Measurements from ENCODE around the gene CCDC158. TPM values are rescaled to one million over a fixed set of nuclear protein-coding genes. Genes with fewer than 3 reads are reported as not detected.
"Not testable (repeated sequence)": the region's sequence is repeated elsewhere in the genome, so short reads cannot be mapped to it uniquely, and the experiment has no call there.

CCDC158 gene
- total RNA-seq, 1 donor from 2014 or later = not detected

DNA sequence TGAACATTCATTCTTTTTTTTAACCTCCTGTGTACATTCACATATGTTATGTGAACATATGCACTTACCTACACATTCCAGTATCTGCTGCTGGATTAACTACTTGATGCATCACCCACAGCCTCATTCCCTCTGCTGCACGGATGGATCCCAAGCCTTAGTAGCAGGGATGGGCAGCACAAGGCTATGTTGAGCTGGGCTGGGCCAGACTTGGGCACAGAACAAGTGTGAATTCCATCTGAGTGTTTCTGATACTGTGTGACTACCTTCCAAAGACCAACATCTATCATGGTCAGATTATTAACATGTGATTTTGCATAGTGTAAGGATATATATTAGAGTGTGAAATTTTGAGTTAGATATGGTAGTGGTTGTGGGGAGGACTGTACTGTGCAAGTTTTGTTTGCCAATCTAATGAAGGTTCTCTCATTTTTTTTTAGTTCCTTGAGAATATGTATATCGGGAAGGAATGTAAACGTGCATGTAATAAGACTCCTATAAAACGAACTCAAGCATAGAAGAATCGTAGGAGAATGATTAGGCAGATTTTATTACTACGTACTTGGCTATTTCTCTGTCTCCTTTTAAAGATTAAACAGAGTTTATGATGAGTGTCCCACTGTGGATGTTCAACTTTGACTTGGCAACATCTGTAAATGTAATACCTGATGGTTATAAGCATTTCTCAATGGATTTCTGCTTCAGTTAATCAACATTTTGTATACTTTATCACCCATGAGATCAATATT is 137.8 kb downstream of the CCDC158 start:
- DNase-seq (ENCODE audit: extremely low read depth, low read depth, low spot score) = no peak

DNA sequence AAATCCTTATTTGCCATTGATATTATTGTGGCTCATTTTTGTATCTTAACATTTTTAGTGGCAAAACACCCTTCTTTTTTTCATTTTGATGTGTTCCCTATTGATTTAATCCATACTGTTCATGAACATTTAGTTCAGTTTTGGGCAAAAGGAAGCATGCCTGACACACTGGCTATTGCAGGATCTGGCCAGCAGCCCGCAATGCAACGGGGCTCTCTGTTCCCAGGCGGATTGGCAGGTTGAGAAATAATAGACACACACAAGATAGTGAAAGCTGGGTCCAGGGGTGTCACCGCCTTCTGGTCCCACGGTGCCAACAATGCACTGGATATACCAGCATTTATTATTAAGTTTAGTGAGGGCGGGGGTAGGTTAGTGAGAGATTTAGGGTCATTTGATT is 139.3 kb downstream of the CCDC158 start:
- DNase-seq (ENCODE audit: extremely low read depth, low read depth, low spot score) = not testable (repeated sequence)

DNA sequence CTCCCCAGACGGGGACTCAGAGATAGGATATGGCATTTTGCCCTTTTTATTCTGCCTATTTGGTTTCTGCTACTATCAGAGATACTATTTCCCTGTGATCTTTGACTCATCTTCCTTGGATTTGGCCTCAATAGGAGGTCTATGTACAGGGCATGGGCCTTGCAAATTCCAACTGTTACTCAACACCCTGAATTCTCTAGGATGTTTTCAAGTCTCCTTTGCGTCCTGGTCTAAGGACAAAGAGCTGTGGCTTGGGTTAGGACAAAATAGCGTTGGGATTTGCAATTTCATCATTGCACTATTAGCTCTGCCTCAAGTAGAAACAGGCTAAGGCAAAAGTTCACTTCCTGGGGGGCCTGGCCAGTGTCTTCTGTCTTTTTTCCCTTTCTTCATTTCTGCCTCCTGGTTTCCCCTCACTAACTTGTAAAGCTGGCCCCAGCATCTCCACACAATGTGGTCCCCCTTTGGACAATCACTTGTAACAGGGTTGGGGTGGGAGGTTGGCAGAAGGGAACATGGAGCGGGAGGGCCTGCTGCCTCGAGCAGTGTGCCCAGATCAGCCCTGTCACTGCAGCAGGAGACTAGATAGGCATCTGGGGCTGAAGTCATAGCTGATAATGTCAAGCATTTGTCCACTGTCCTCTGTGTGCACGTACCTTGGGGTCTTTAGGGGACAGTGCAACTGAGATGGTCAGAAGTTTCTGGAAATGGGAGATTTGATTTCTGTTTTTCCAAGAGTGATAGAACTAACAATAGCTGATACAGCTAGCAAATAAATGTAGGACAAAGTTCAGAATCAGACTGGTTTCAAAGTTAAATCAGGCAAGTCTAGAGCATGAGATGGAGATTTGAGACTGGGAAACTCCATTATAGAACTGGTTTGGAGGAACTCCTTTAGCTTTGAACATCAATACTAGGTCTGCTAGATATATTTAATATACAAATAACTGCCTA is 140.2 kb downstream of the CCDC158 start:
- no peak for DNase-seq (ENCODE audit: extremely low read depth, low read depth, low spot score)

DNA sequence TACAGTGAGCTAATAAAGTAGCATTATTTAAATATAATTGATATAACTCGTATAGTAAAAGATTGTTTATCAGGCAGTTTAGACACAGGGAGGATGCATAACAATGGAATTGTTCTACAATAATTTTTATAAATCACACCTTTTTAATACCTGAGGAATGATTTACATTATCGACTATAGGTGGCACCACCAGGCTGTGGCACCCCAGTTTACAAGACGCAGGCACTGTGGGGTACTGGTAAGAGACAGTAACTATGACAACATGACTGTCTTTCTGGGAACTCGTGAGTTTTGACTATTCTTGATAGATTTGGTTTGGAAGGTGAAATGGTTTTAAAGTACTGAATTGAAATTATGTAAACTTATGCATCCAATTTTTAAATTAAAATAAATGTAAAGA is 141.5 kb downstream of the CCDC158 start:
- DNase-seq (ENCODE audit: extremely low read depth, low read depth, low spot score) = no peak

DNA sequence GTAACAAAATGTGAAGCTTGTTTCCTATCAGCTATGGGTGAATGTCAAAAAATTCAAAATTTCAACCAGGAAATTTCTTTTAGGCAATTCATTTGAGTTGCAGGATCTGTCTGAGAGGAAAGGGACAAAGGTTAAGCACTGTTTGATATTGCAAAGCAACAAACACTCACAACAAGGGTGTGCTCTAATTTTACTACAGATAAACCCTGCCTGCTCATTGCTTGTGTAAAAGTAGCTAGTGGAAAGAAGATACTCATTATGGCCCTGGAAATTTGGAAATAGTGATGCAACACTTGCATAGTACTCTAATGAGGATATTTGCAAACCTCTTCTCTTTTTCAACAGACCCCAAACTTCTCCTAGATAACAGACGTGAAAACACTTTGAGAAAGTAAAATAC is 142.4 kb downstream of the CCDC158 start:
- no peak for DNase-seq (ENCODE audit: extremely low read depth, low read depth, low spot score)

DNA sequence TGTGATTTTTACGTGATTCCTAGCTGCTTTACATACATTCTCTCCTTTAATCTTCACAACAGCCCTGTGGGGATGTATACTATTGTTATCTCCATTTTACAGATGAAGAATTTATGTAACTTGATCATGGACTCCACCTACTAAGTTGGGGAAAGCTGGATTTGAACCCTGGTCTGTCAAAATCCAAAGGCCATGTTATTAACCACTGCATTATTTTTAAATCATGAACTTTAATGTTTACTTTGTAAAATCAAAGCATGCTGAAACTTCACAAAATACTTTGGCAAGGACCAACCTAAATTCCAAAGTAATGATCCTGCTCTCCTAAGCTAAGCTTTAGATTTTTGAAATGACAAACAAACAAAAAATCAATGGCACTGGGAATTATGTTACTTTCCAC is 143.3 kb downstream of the CCDC158 start:
- no peak for DNase-seq (ENCODE audit: extremely low read depth, low read depth, low spot score)

DNA sequence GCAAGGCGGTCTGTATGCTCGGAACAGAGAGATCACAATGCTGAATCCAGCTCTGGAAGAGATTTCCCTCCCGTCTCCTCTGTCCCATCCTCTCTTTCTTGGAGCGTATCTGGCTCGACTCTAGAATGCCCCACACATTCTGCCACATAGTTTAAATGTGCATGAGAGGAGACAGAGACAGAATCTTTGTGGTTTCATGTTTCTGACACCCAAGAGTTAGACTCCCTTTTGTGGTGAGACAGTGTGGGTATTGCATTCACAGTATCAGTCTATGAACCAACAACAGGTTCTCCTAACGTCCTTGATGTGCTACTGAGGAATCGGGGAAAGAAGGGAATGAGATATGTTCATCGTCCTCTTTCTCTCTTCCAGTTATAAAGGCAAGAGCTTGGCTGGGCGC is 144.1 kb downstream of the CCDC158 start:
- no peak for DNase-seq (ENCODE audit: extremely low read depth, low read depth, low spot score)

DNA sequence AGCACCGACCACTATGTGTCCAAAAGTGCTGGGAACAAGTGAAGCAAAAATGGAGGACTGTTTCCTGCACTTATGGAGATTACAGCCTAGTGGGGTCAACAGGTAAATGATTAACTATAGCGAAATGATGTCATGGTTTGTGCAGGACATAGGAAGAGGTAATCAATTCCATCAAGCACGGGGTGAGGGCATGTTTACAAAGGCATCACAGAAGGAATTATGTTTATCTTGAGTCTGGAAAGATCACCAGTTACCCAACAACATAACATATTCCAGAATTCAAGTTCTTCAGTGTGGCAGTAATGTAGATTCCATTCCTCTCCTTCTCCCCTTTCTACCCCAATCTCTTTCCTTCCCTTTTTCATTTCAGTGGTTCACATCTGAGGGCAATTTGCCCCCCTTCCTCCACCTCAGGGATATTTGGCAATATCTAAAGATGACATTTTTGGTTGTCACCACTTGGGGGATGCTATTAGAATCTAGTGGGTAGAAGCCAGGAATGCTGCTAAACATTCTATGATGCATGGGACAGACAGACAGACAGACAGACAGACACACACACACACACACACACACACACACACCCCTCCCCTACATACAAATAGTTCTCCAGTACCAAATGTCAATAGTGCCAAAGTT is 145.3 kb downstream of the CCDC158 start:
- no peak for DNase-seq (ENCODE audit: extremely low read depth, low read depth, low spot score)

DNA sequence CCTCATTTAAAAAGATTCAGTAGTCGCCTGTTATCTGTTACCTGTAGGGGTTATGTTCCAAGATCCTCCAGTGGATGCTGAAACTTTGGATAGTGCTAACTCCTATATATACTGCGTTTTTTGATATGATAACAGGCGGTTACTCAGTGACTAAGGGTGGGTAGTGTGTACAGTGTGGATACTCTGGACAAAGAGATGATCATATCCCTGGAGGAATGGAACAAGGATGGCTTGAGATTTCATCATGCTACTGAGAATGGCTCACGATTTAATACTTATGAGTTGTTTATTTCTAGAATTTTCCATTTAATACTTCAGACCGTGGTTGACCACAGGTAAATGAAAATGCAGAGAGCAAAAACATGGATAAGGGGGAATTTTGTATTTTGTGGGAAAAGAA is 147.9 kb downstream of the CCDC158 start:
- DNase-seq (ENCODE audit: extremely low read depth, low read depth, low spot score) = no peak

DNA sequence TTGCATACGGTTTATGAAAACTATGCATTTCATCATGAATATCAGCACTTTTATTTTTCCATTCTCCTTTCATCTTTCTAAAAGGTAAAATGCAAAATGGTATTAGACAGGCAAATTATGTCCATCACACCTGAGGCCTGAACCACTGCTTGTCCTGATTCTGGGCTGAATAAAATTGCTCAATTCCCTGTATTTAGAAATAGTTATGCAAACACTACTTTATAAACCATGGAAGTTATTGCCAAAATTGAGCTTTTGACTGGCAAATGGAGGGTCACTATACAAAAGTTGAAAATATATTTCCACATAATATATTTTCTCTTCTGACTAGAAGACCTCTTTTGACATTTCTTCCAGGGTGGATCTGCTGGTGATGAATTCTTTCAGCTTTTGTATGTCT is 148.4 kb downstream of the CCDC158 start:
- DNase-seq (ENCODE audit: extremely low read depth, low read depth, low spot score) = no peak

DNA sequence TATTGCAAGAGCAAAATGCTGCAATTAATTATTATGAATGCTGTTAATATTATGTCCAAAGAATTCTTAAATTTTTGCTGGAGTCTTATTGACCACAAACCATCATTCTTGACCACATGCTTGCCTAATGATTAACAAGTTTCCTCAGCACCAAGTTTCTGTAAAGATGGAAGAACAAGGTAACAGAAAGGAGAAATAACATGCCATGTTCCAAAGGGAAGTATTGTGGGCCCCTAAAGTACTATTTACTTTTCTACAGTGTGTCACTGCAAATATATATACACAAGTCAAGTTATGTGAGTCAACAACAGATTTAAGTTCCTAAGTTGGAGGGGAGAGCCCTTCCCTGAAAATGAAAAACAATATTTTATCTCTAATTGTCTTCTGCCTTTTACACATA is 148.9 kb downstream of the CCDC158 start:
- DNase-seq (ENCODE audit: extremely low read depth, low read depth, low spot score) = no peak

DNA sequence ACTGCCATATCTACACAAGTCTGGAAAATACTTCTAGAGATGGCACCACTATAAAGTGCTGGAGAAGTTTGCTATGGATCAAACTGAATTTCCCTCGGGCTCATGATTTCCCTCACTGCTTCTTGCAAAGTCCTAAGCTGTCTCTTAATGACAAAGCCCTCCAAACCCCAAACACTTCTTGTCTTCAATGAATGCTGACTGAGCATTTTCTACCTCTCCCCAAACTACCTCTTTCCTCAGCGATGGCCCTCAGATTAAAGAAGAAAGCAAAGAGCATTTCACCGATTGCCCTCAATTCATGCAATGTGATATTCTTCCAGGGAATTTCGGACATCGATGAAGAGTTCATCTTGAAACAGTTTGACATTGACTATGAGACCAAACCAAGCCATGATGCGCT is 149.7 kb downstream of the CCDC158 start:
- no peak for DNase-seq (ENCODE audit: extremely low read depth, low read depth, low spot score)

DNA sequence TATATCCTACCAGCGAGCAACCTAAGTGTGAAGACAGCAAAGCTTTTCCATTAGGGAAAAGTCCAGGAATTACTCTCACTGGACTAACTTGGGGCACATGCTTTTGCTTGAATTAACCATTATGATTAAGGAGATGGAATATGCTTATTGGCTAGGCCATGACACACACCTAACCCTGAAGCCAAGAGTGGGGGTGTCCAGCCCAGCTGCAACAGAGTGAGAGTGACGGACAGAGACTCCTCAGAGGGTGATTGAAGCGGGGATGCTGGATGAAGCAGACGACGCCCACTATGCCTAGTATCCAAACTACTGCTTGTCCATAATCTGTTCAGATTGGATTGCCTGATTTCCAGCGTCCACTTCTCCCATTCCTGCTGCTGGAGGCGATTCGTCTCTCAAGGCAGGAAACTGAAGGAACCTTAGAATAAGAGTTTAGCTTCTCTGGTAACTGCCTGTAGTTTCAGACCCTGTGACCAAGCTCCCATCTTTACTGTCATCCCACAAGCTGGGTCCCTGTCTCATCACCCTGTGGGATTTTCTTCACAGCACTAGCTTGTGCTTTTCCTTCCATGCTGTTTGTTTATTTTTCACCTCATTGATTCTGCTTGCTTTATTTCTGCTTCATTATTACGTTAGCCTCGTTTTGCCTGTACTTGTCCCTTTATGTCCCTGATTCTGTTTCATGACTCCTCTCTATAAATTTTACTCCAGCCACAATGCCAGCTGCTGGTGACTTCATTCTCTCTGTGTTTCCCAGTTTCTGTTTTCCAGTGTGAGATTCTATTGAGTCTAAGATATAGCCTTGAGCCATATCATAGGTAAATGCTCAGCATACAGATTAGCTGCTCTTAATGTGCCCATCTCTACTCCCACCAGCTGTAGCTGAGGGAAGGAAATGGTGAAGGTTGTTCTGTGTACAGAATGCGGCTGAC is 150.4 kb downstream of the CCDC158 start:
- no peak for DNase-seq (ENCODE audit: extremely low read depth, low read depth, low spot score)

DNA sequence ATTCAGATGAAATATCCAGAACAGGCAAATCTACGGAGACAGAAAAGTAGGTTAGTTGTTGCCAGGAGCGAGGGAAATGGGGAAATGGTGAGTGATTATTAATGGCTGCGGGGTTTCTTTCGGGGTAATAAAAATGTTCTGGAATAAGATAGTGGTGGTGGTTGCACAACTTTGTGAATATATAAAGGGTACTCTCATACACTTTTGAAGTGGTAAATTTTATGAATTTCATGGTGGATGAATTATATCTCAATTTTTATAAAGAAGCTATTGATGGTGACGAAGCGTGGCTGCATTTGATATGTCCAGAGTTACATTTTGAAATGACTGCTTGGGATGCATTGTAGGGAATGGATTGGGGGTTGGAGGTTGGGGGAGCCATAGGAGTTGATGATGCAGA is 153.1 kb downstream of the CCDC158 start:
- no peak for DNase-seq (ENCODE audit: extremely low read depth, low read depth, low spot score)

DNA sequence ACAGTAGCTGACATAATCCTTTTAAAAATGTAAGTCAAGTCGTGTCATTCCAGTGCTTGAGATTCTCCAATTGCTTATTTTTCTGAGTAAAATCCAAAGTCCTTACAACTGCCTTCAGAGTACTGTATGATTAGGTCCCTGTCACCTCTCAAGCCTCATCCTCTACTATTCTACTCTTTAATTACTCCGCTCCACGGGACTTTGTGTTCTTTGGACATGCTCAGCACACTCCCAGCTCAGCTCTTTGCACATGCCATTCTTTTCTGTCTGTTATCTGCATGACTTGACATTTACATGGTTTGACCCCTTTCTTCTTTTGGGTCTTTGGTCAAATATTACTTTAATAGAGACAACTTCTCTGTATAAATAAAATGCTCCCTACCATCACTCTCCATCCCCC is 154.3 kb downstream of the CCDC158 start:
- DNase-seq (ENCODE audit: extremely low read depth, low read depth, low spot score) = no peak

DNA sequence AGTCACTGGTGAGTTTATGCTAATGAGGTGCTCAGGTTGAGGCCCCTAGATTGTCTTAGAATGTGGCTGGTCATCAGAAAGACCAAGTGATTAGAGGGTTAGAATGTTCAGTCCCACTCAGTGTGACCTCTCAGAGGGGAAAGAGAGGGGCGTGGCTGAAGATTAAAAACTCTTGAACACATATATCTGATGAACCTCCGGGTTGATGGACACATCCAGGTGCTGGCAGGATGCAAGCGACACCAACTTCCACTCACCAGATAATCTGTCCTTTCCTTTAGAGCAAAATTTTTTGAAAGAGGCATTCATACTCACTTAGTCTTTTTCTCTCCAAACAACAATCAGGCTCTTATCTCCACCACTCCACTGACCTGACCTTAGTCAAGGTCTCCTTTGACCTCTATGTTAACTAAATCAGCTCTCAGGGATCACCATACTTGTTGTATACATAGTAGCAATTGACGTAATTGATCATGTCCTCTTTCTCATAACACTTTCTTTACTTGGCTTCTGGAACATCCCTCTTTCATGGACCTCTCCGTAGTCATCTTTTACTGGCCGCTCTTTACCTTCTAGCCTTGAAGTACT is 155.2 kb downstream of the CCDC158 start:
- no peak for DNase-seq (ENCODE audit: extremely low read depth, low read depth, low spot score)
